ENCODE results near the gene CCDC148. TPM values are rescaled to one million over a fixed set of nuclear protein-coding genes. Genes with fewer than 3 reads are reported as not detected.
"Not testable (repeated sequence)": the region's sequence is repeated elsewhere in the genome, so short reads cannot be mapped to it uniquely, and the experiment has no call there.

The CCDC148 gene
- total RNA-seq, 1 donor from 2014 or later, result 0.32 TPM

- no peak for ATAC-seq
Measured at GRCh38 chr2:158413581-158413980, 43.0 kb downstream of the CCDC148 start.

DNA sequence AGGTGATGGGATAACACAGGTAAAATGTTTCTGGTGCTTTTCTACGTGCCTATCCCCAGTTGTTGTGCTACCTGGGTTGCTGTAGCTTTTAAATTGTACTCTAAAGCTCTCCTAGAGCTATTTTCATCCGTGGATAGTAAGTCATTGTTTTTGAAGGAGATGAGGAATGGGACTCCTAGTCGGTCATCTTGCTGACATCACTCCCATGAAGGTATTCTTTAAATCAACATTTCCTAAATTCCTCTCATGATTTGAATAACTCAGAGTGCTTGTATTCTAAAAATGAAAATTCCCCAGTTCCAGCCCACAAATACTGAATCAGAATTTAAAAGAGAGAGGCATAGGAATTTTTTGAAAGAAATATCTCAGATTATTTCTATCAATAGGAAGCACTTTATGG lies 44.3 kb downstream of the CCDC148 start:
- no peak for ATAC-seq

- no peak for ATAC-seq
Measured at GRCh38 chr2:158411748-158412147, 44.8 kb downstream of the CCDC148 start.

DNA sequence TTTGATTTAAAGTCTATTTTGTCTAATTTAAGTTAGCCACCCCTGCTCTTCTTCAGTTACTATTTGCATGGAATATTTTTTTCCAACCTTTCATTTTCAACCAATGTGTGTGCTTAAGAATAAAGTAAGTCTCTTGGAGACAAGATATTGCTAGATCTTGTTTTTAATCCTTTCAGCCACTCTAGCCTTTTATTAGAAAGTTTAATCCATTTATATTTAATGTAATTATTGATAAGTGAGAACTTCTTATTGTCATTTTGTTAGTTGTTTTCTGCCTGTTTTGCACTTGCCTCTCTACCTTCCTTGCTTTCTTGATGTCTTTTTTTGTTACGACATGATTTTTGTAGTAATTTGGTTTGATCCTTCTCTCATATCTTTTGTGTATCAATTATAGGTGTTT lies 46.4 kb downstream of the CCDC148 start:
- ATAC-seq, result no peak

DNA sequence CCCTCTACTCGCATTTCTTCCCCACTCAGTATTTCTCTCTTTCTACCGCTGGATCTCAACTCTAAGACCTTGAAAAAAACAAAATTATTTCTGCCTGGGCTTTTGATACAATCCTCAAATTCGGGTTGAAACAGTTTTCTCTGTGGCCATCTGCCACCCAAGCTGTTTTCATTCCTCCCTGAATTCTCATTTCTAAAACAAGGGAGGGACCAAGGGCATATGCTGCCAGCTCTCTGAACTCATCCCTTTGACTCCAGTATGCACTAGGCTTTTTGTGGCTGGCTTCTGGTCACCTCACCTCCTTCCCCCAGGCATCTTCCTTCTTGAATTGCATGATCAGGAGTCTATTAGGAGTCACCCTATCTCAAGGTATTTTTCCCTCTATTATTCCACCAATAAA lies 49.5 kb downstream of the CCDC148 start:
- ATAC-seq, result no peak

DNA sequence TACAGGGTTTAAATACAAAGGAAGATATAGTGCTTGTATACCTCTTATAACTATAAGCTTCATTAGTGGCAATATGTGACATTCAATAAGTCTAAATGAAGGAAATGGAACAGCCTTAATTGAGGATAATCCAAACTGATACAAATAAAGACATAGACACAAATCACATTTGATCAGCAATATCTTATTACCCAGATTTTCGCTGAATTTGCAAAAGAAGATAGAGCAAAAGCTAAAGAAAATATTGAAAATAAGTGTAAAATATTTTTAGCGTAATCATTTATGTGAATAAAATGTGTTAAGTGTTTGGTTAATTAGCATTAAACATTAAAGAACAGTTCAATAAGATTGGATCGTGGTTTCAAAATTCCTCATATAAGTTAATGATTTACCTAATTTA lies 51.2 kb downstream of the CCDC148 start:
- ATAC-seq, result no peak

DNA sequence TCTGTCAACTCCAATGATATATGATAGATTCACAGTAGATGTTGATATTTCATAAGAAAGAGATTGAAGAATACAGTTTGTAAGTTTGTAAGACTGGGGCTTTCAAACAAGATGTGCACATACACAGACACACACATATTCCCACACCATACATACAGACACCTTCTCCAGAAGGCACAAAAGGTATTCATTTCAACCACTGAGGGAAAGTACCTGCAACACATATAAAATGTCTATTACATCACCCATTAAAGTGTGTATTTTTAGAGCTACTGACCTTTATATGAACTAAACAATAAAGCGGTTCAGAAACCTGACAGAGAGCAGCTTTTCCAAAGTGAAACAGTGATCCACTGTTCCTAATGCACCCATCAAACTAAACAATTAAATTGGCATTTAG lies 53.3 kb downstream of the CCDC148 start:
- ATAC-seq, result no peak

- ATAC-seq, result no peak
Measured at GRCh38 chr2:158402665-158403064, 53.9 kb downstream of the CCDC148 start.

GRCh38 chr2:158395166-158395565 lies 61.4 kb downstream of the CCDC148 start:
- ATAC-seq, result no peak

- ATAC-seq, result no peak
Measured at GRCh38 chr2:158394453-158394852, 62.1 kb downstream of the CCDC148 start.

DNA sequence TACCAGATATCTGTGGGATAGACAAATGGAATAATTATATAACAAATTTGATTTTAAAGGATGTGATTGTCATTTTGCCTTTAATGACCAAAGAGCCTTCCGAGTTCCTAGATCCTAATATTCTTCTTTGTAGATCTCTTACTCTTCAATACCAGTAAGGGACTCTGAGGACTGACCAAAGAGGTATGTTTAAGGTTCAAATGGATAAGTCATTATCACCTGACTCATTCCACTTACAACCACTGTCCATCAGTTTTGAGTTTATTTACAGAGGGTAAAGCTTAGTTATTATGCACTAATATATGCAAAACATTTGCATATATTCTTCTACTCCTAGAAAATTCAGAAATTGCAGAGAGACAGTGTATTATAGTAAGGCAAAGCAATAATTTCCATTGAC lies 62.7 kb downstream of the CCDC148 start:
- no peak for ATAC-seq

DNA sequence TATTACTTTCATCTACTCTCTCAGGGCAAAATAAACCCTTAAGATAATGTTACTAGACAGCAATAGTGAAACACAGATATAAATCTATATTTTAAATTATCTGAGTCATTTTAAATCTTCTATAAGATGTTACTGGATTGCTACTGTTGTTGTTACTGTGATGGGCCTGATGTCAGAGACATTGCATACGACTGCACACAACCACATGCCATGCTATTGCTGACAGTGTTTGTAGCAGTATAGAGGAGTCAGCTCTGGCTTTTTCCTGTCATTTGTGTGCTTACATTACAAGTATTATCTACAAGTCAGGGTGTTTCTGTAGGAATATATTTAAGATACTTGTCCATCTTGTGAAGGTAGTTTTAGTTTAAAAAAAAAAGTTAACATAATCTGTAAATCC lies 63.9 kb downstream of the CCDC148 start:
- no peak for ATAC-seq

DNA sequence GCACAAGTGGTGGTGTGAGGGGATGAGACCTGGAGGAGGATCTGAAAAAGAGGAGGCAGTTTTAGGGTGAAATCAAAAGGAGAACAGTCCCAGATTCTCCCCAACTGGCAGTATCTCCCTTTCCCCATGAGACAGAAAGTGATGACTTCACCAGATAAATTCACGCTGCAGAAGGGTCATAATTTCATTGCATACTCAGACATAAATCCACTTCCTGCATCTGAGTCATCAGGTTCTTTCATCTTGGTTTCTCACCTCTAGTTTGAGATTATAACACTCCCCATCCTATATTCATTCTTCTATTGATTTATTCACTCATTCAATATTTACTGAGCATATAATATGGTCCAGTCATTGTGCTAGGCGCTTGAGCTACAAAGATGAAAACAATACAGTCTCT lies 64.7 kb downstream of the CCDC148 start:
- peak; percentile 36 for ATAC-seq

DNA sequence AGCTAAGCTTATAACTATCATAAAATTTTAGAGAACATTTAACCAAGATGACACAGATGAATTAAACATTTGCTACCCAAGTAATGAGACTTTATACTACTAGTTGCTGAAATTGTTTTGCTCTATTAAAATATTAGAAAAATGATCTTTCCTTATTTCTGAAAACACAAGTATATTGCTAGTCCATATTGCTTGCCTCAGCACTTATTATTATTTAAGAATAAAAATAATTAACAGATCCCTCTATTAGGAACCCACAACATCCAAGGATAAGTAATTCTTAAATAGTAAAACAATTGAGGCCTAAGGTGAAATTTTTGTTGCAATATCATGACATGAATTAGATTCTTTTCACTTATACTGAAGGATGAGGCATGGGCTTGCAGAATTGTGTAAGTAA lies 65.2 kb downstream of the CCDC148 start:
- no peak for ATAC-seq

- ATAC-seq, result no peak
Measured at GRCh38 chr2:158388159-158388558, 68.4 kb downstream of the CCDC148 start.

- no peak for ATAC-seq
Measured at GRCh38 chr2:158385646-158386045, 70.9 kb downstream of the CCDC148 start.

DNA sequence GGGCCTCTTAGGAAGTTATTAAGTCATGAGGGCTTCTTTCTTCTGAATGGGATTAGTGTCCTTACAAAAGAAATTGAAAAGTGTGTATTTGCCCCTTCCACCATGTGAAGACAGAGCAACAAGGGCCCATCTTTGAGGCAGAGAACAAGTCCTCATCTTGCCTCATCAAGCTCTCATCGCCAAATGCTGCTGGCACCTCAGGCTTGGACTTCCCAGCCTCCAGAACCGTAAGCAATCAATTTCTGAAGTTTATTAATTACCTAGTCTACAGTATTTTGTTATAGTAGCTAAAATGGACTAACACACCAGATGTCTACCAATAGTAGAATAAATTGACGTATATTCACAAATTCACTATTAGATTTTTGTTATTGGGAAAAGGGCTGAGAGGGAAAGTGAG lies 74.6 kb downstream of the CCDC148 start:
- no peak for ATAC-seq

DNA sequence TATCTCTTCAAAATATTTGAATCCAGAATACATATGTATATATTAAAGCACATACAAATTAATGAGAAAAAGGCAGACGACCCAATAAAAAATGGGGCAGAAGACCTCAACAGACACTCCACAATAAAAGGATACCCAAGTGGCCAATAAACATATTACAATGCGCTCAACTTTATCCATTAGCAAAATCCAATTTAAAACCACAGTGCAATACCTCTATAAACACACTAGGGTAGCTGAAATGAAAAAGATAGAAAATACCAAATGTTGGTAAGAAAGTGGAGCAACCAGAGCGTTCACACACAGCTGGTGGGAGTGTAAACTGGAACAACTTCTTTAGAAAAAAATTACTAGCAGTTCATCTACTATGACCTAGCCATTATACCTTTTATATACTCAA lies 75.3 kb downstream of the CCDC148 start:
- no peak for ATAC-seq

GRCh38 chr2:158380746-158381145 lies 75.8 kb downstream of the CCDC148 start:
- no peak for ATAC-seq

DNA sequence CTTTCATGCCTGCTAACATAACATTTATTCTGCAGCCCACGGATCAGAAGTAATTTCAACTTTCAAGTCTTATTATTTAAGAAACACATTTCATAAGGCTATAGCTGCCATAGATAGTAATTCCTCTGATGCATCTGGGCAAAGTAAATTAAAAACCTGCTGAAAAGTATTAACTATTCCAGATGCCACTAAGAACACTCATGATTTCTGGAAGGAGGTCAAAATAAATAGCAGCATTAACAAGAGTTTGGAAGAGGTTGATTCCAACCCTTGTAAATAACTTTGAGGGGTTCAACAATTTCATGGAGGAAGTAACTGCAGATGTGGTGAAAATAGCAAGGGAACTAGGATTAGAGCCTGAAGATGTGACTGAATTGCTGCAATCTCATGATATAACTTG lies 77.6 kb downstream of the CCDC148 start:
- no peak for ATAC-seq

DNA sequence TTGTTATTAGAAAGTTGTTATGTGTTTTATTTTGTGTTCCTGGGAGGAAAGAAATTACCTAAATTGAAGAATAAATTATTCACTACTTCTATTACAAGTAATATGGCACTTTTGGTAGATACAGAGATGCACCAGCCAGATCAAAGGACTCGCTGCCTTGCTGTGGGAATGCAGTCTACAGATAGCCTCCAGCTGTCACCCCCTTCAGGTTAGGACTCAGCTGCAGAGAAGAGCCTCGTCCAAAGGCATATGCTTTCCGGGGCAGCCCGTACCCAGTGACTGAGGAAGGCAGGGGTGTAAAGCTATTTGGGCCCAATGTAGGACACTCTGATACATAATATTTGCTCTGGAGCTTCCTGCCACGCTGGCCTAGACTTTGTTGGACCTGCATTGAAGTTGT lies 90.2 kb downstream of the CCDC148 start:
- no peak for ATAC-seq

DNA sequence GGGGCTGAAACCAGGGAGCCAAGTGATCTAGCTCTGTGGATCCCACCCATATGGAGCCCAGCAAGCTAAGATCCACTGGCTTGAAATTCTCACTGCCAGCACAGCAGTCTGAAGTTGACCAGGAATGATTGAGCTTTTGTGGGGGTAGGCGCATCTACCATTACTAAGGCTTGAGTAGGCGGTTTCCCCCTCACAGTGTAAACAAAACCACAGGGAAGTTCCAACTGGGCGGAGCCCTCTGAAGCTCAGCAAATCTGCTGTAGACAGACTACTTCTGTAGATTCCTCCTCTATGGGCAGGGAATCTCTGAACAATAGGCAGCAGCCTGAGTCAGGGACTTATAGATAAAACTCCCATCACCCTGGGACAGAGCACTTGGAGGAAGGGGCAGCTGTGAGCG lies 96.7 kb downstream of the CCDC148 start:
- peak; percentile 35 for ATAC-seq

DNA sequence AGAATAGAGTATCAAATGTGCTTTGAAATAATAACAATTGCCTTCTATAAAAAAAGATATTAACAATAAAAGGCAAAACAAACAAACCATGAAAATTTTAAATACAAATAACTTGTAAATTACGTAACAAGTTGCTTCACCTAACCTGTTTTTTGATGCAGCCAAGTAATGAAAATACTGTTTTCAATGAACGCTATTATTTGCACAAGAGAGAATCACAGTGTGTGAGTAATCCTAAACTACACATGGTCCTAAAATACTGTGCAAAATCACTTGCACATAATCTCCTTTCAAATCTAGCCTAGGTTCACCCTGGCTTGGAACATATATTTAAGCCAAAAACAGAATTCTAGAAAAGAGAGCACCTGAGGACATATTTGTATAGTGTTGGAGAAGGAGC lies 98.9 kb downstream of the CCDC148 start:
- no peak for ATAC-seq

DNA sequence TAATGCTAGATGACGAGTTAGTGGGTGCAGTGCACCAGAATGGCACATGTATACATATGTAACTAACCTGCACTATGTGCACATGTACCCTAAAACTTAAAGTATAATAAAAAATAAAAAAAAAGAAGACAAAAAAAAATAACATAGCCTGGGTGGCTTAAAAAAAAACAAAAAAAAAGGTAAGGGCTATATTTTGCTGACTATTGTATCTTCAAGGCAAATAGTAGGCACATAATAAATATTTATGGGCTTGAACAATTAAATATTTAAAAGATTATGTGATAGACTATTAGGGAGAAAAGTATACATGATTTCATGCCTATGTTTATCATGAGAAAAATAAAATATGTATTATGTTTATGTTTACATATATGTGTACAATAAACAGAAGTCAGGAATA lies 99.4 kb downstream of the CCDC148 start:
- no peak for ATAC-seq

DNA sequence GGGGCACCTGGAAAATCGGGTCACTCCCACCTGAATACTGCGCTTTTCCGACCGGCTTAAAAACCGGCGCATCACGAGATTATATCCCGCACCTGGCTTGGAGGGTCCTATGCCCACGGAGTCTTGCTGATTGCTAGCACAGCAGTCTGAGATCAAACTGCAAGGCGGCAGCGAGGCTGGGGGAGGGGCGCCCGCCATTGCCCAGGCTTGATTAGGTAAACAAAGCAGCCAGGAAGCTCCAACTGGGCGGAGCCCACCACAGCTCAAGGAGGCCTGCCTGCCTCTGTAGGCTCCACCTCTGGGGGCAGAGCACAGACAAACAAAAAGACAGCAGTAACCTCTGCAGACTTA lies 105.1 kb downstream of the CCDC148 start:
- not testable (repeated sequence) for ATAC-seq

Data from esophagus mucosa (tissue), 1 donor.